GM12873 (cell line): Measurements from ENCODE around the gene PDE1C.

Experiments used
- TF ChIP-seq, protein P1 (sequence below): IDR thresholded peaks from 2 replicates; pipeline ENCODE4 v1.5.1; 2012; ENCODE audit warnings: low read depth, mild to moderate bottlenecking, moderate library complexity, low read length, control low read depth; ENCODE audit not compliant: insufficient read depth; ENCODE audit errors: missing control alignments

PDE1C gene

DNA sequence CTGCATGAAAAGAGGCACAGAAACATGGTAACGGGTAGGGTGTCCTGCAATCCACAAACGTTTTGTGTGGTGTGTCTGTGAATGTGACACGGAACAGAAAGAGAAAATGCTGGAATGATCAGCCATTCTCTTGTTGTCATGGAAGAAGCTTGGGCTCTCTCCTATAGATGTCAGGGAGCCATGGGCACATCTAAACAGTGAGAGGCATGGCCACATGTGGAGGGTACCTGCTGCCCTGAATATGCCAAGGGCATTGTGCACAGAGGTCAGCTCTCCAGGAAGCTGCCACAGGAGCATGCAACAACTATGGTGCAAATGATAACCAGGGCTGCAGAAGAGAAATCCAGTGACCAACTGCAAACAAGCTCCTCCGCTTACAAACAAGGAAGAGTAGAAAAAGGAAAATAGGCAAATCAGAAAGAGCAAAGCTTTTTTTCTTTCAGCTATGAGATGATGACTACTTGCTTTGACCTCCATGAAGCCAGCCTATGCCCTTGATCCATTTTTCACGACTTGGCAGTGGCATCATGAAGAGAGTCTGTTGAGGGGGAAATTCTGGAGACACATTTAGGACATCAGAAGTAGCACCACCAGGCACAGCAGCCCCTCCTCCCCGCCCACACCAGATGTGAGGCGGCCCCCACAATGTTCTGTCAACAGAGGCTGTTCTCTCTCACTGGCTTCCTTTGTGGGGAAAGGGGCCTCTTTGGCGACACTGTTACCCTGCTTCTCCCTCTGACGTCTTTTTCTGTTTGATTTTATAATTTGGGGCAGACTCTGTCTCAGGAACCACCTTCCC is 4.8 kb upstream of the PDE1C start:
- TF ChIP-seq, protein P1, sequence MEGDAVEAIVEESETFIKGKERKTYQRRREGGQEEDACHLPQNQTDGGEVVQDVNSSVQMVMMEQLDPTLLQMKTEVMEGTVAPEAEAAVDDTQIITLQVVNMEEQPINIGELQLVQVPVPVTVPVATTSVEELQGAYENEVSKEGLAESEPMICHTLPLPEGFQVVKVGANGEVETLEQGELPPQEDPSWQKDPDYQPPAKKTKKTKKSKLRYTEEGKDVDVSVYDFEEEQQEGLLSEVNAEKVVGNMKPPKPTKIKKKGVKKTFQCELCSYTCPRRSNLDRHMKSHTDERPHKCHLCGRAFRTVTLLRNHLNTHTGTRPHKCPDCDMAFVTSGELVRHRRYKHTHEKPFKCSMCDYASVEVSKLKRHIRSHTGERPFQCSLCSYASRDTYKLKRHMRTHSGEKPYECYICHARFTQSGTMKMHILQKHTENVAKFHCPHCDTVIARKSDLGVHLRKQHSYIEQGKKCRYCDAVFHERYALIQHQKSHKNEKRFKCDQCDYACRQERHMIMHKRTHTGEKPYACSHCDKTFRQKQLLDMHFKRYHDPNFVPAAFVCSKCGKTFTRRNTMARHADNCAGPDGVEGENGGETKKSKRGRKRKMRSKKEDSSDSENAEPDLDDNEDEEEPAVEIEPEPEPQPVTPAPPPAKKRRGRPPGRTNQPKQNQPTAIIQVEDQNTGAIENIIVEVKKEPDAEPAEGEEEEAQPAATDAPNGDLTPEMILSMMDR, result no peak

DNA sequence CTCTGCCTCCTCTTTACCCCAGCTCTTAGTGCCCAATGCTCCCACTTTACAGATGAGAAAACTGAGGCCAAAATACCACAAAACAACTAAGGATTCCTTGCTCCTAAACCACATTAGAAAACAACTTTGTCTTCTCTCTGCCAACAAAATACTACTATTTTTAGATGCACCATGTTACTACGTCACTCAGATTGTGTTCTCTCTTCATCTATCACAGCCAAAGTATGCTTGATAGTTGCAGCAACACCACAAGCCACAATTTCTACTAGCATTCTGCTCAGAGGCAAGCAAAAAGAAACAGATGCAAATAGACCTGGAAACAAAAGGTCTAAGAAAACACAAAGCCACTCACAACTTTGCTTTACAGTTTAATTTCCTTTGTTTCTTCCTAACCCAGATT is 3.3 kb upstream of the PDE1C start:
- TF ChIP-seq, protein P1, result no peak

GRCh38 chr7:32072397-32072796 is 2.2 kb upstream of the PDE1C start:
- TF ChIP-seq, protein P1, result peak; percentile 19

DNA sequence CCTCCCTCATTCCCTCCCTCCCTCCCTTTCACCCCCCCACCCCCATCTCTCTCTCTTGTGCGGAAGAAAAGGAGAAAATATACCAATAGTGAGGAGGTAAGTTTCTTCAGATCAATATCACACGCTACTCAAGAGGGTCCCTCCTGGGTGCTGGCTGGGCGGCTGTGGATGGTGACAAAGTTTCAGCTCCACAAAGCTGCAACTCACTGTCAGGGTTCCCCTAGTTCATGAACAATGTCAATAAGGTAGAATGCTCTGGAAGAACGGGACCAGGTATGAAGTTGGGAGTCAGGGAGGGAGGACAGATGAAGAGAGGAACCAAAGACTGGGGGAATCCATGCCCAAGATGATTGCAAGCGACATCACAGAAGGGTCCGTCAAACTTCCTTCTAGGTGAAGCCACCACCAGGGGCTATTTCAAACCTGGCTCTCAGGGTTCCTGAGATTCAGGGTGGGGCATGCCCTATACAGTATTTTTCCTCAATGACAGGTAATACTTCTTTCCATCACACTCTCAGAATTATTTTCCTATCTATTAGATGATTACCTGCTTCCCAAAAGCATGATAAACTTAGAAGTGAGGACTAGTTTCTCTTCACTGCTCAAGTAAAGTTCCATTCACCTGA is 1.4 kb upstream of the PDE1C start:
- TF ChIP-seq, protein P1, result no peak

DNA sequence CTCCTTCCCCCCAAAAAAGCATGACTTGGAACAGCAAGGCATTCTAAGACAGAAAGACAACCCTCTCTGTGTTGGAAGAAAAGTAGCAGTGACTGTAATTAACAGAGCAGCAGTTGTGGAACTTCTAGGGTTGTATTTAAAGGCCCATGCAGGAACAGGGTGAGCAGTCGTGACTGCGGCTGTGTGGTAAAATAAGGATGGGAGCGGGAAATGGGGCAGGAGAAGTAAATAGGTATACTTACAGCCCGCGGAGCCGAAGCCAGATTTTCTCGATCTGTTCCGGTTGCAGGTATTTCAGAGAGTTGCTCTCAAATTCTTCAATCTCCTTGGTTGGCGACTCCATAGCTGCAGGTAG is 179 bp downstream of the PDE1C start:
- TF ChIP-seq, protein P1, result no peak

DNA sequence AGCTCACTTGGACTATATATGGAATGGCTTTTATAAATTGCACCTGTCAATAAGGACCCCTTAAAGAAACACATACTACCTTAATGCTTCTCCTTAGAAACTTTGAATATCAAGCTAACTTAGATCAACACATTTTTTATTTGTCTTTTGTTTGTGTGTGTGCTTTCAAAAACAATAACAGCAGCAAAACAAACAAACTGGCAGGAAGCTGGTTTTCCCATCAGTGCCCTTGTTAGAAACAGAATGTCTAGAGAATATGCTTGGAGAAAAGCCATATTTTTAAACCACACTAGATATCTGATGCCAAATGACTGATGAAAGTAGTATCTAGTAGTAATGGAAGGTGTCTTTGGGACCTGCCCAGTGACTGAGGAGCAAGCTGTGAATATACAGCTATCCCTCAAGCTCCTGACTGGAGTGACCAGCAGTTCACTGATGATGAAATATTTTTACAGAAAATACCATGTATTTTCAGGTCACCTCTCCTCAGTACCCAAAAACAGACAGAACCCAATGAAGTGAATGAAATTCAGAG is 1.0 kb downstream of the PDE1C start:
- TF ChIP-seq, protein P1, result no peak

DNA sequence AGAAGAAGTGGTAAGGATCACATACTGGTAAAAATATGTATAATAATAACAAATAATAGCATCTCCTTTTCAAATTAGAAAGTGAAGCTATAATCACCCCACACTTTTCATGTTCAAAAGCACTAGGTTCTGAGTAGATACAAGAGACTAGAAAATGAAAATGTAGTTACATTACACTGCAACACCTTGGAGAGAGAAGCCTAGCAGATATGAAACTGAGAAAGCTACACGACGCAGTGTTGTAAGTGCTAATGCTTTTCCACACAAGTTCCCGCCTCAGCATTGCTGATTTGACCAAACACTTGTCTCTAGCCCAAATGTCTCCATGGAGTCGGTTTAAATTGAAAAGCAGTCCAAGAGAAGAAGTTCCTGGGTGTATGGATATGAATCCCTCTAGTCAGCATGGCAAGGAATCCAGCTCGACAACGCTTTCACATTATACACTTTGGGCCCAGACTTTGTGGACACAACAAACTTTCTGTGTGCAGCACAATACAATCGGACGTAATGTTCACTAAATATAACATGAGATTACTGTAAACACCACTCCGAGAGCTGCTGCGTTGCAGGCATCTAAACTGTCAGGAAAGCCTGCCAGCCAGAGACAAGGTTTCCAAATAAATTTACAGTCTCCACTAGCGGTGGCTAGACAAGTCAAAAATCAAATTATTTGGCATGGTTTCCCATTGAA is 1.7 kb downstream of the PDE1C start:
- TF ChIP-seq, protein P1, result no peak
